Osteocyte (in vitro differentiated cells): ENCODE data around the gene SCN1B. TPM values are rescaled to one million over a fixed set of nuclear protein-coding genes. Genes with fewer than 3 reads are reported as not detected.
"Not testable (repeated sequence)": the region's sequence is repeated elsewhere in the genome, so short reads cannot be mapped to it uniquely, and the experiment has no call there.

Source experiments
- DNase-seq: peaks from one replicate; pipeline ENCODE4 v3.0.0; 2021; ENCODE audit warnings: mixed read lengths; ENCODE audit not compliant: unreplicated experiment; ENCODE audit errors: extremely low spot score
- H3K27ac Mint-ChIP-seq: one replicate; pipeline ENCODE4 v1.8.0; 2021; ENCODE audit warnings: mild to moderate bottlenecking, mixed read lengths; ENCODE audit not compliant: unreplicated experiment
- H3K27me3 Mint-ChIP-seq: one replicate; pipeline ENCODE4 v1.8.0; 2021; ENCODE audit warnings: mixed read lengths; ENCODE audit not compliant: unreplicated experiment
- H3K36me3 Mint-ChIP-seq: one replicate; pipeline ENCODE4 v1.8.0; 2021; ENCODE audit warnings: mixed read lengths; ENCODE audit not compliant: unreplicated experiment
- H3K4me1 Mint-ChIP-seq: one replicate; pipeline ENCODE4 v1.8.0; 2021; ENCODE audit warnings: mixed read lengths; ENCODE audit not compliant: unreplicated experiment
- H3K4me3 Mint-ChIP-seq: one replicate; pipeline ENCODE4 v1.8.0; 2021; ENCODE audit warnings: mild to moderate bottlenecking, moderate library complexity, mixed read lengths; ENCODE audit not compliant: unreplicated experiment
- H3K9me3 Mint-ChIP-seq: one replicate; pipeline ENCODE4 v1.8.0; 2021; ENCODE audit warnings: mixed read lengths; ENCODE audit not compliant: unreplicated experiment
- total RNA-seq: library from RNA; stranded (reverse); gene quantifications from 2 replicates; pipeline ENCODE4 v1.2.1, GENCODE V29; 2021
- TF ChIP-seq, protein P1 (sequence below): fragments of 200-600 bp; sonication (generic); IDR thresholded peaks from 2 replicates; pipeline ENCODE4 v1.5.0; 2021; ENCODE audit warnings: antibody characterized with exemption, mild to moderate bottlenecking, moderate library complexity

SCN1B gene
- total RNA-seq, 1 donor from 2014 or later: 7.3 TPM

GRCh38 chr19:35011737-35012682, 18.3 kb upstream of the SCN1B start:
- Mint-ChIP-seq H3K4me1 (peaks cover 4% of the 10 kb centered on the region), H3K27me3 (no peaks in the 10 kb centered on the region), H3K4me3 (no peak overlapping the region), H3K27ac (peak overlapping the region; percentile 27), H3K36me3 (peaks cover 23% of the 10 kb centered on the region), H3K9me3 (no peaks in the 10 kb centered on the region)
- no peak for DNase-seq
- TF ChIP-seq, protein P1, sequence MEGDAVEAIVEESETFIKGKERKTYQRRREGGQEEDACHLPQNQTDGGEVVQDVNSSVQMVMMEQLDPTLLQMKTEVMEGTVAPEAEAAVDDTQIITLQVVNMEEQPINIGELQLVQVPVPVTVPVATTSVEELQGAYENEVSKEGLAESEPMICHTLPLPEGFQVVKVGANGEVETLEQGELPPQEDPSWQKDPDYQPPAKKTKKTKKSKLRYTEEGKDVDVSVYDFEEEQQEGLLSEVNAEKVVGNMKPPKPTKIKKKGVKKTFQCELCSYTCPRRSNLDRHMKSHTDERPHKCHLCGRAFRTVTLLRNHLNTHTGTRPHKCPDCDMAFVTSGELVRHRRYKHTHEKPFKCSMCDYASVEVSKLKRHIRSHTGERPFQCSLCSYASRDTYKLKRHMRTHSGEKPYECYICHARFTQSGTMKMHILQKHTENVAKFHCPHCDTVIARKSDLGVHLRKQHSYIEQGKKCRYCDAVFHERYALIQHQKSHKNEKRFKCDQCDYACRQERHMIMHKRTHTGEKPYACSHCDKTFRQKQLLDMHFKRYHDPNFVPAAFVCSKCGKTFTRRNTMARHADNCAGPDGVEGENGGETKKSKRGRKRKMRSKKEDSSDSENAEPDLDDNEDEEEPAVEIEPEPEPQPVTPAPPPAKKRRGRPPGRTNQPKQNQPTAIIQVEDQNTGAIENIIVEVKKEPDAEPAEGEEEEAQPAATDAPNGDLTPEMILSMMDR: no peak

- DNase-seq: peak; percentile 90
- Mint-ChIP-seq H3K27me3 (no peaks in the 10 kb centered on the region), H3K9me3 (no peaks in the 10 kb centered on the region), H3K4me1 (peaks cover 4% of the 10 kb centered on the region), H3K4me3 (no peak overlapping the region), H3K27ac (no peak overlapping the region), H3K36me3 (peaks cover 32% of the 10 kb centered on the region)
- TF ChIP-seq, protein P1: peak; percentile 86
Measured at GRCh38 chr19:35013041-35013819, 17.0 kb upstream of the SCN1B start.

GRCh38 chr19:35013820-35014754, 16.2 kb upstream of the SCN1B start:
- TF ChIP-seq, protein P1: no peak
- Mint-ChIP-seq H3K27me3 (no peaks in the 10 kb centered on the region), H3K4me1 (peaks cover 4% of the 10 kb centered on the region), H3K9me3 (no peaks in the 10 kb centered on the region), H3K4me3 (no peak overlapping the region), H3K36me3 (peaks cover 36% of the 10 kb centered on the region), H3K27ac (no peak overlapping the region)
- DNase-seq: no peak

GRCh38 chr19:35014774-35015173, 15.5 kb upstream of the SCN1B start:
- DNase-seq, H3K4me1 Mint-ChIP-seq, H3K4me3 Mint-ChIP-seq, H3K9me3 Mint-ChIP-seq, H3K27ac Mint-ChIP-seq, H3K27me3 Mint-ChIP-seq: not testable (repeated sequence)
- peaks cover 39% of the 10 kb centered on the region for H3K36me3 Mint-ChIP-seq

GRCh38 chr19:35015270-35015953, 14.9 kb upstream of the SCN1B start:
- no peaks in the 10 kb centered on the region for H3K27me3 Mint-ChIP-seq
- H3K36me3 Mint-ChIP-seq: peaks cover 38% of the 10 kb centered on the region
- peaks cover 4% of the 10 kb centered on the region for H3K4me1 Mint-ChIP-seq
- no peak for DNase-seq
- peak overlapping the region; percentile 41 for H3K27ac Mint-ChIP-seq
- H3K4me3 Mint-ChIP-seq: no peak overlapping the region
- TF ChIP-seq, protein P1: no peak
- no peaks in the 10 kb centered on the region for H3K9me3 Mint-ChIP-seq
